Measurements from ENCODE around the gene GATC. TPM values are rescaled to one million over a fixed set of nuclear protein-coding genes. Genes with fewer than 3 reads are reported as not detected.
"Not testable (repeated sequence)": the region's sequence is repeated elsewhere in the genome, so short reads cannot be mapped to it uniquely, and the experiment has no call there.

GATC gene
- total RNA-seq, 2 donors from 2014 or later, result 16.9 to 24.1 TPM

DNA sequence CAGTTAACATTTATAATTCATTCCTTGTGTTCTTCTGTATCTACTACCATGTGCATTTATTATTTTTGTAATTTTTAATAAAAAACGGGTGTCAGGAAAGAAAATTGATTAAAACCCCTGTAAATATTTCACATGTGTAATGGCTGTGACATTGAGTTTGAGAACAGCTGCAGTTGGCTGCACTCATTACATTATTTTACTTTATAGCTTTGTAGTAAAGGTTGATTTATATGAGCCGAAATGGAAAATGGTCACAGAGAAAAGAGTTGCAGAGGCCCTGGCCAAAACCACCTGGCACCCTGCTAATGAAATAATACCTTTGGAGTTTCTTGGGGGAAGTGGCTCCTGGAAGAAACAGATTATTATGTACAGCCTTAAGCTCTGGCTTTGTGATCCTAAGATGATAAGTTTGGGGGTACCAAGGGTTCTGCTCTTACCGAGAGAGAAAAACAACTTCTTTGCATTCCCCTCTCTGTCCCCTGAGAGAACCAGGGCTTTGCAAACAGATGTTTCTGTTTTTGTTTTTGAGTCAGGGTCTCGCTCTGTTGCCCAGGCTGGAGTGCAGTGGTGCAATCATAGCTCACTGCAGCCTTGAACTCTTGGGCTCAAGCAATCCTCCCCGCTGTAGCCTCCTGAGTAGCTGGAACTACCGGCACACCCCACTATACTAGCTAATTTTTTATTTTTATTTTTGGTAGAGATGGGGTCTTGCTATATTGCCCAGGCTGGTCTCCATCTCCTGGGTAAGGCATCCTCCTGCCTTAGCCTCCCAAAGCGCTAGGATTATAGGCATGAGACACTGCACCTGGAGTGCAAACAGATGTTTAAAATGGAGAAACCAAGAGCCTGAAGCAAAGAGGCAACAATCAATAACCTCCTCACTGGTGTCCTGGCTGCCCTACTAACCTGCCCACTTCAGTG lies 40.0 kb downstream of the GATC start:
- ATAC-seq, result no peak
- no peaks in the 10 kb centered on the region for H3K9me3 ChIP-seq
- TF ChIP-seq, protein P1, sequence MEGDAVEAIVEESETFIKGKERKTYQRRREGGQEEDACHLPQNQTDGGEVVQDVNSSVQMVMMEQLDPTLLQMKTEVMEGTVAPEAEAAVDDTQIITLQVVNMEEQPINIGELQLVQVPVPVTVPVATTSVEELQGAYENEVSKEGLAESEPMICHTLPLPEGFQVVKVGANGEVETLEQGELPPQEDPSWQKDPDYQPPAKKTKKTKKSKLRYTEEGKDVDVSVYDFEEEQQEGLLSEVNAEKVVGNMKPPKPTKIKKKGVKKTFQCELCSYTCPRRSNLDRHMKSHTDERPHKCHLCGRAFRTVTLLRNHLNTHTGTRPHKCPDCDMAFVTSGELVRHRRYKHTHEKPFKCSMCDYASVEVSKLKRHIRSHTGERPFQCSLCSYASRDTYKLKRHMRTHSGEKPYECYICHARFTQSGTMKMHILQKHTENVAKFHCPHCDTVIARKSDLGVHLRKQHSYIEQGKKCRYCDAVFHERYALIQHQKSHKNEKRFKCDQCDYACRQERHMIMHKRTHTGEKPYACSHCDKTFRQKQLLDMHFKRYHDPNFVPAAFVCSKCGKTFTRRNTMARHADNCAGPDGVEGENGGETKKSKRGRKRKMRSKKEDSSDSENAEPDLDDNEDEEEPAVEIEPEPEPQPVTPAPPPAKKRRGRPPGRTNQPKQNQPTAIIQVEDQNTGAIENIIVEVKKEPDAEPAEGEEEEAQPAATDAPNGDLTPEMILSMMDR (IDR thresholded peaks at IDR 0.05), result no peak
- TF ChIP-seq POLR2A (IDR thresholded peaks at IDR 0.05), result no peak
- H3K36me3 ChIP-seq (replicated peaks in 1 of 2; ENCODE audit: insufficient read depth in 1 of 2, low read depth in 2 of 2), result no peaks in the 10 kb centered on the region
- no peaks in the 10 kb centered on the region for H3K27me3 ChIP-seq
- DNase-seq, result no peak
- intact Hi-C loops (cut with DNase I), result no loop called here
- H3K4me1 ChIP-seq, result peaks cover 20% of the 10 kb centered on the region
- H3K4me3 ChIP-seq, result no peak overlapping the region
- H3K27ac ChIP-seq, result no peak overlapping the region
- WGBS, 2 donors, result 80 to 92% methylated on average over 7 of the region's 7 CpGs

DNA sequence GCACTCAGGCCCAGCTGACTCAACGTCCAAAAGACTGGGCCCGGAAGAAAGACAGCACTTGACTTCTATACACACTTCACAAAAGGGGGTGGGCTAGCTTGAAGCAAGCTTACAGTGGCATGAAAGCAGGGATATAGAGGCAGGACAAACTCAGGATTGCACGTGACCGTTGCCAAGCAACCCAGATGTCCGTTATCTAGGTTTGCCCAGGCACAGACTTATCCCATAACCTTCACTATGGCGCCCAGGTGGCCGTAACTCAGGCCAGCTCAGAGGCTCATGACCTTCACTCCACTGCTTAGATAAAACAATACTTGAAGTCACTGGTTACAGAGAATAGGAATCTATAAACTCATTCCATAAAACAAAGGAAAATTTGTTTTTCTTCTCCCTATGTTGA lies 41.3 kb downstream of the GATC start:
- H3K4me3 ChIP-seq; H3K9me3 ChIP-seq; H3K36me3 ChIP-seq (replicated peaks in 1 of 2; ENCODE audit: insufficient read depth in 1 of 2, low read depth in 2 of 2); intact Hi-C loops (cut with DNase I); H3K27me3 ChIP-seq: not testable (repeated sequence)
- WGBS, 2 donors, result 38 to 46% methylated on average over 5 to 7 of the region's 7 CpGs
- peak; percentile 56 to 75 (median 70) for DNase-seq
- Histone ChIP-seq H3K4me1 (peaks cover 22% of the 10 kb centered on the region), H3K27ac (peak overlapping the region in 2 of 4 donors; percentile 42 to 67)
- ATAC-seq, result peak; percentile 81

DNA sequence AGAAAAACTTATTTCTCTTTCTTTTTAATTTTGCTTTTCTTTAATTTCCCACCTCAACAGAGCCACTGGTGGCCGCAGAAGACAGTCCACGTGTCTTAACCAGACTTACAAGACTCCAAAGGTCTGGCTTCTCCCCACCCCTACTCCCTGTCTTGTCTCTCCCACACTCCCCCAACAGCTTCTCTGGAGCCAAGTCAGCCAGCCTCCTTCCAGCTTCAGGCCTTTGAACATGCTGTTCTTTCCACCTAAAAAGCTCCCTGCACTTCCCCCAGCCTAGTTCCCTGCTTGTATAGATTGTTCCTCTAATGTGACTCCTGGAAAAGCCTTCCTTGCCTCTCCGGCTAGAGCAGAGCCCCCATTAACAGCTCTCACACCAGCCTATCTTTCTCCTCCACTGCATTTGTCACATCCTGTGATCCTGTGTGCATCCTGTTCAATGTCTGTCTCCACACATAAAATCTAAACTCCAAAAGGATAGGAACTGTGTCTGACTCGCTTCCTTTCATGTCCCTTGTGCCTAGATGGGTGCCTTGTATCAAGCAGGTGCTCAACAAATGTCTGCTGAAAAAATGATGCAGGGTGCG lies 41.9 kb downstream of the GATC start:
- whole genome bisulfite sequencing, 2 donors, result 59 to 62% methylated on average over 4 to 5 of the region's 5 CpGs
- H3K4me1 ChIP-seq, result peaks cover 22% of the 10 kb centered on the region
- no peaks in the 10 kb centered on the region for H3K9me3 ChIP-seq
- intact Hi-C loops (cut with DNase I), result no loop called here
- H3K27me3 ChIP-seq, result no peaks in the 10 kb centered on the region
- H3K27ac ChIP-seq, result peak overlapping the region in 2 of 4 donors; percentile 42 to 67
- H3K4me3 ChIP-seq, result no peak overlapping the region
- ATAC-seq (peak; percentile 13), DNase-seq (no peak)
- TF ChIP-seq, protein P1 (IDR thresholded peaks at IDR 0.05), result no peak
- no peak for TF ChIP-seq POLR2A (IDR thresholded peaks at IDR 0.05)
- H3K36me3 ChIP-seq (replicated peaks in 1 of 2; ENCODE audit: insufficient read depth in 1 of 2, low read depth in 2 of 2), result no peaks in the 10 kb centered on the region

DNA sequence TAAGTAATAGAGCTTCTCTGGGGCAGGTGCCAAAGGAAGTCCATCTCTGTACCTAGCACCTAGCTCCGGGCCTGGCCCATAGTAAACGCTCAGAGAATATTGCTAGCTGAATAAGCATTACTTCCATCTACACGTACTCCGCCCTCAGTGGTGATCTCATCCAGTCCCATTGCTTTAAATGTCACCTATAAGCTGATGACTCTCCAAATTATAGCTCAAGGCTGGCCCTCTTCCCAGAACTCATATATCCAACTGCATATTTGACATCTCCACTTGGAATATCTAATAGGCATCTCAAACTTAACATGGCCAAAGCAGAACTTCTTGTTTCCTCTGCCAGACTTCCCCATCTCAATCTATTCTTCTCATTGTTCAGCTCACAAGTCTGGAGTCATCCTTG lies 42.8 kb downstream of the GATC start:
- no peak for TF ChIP-seq POLR2A (IDR thresholded peaks at IDR 0.05)
- intact Hi-C loops (cut with DNase I), result no loop called here

DNA sequence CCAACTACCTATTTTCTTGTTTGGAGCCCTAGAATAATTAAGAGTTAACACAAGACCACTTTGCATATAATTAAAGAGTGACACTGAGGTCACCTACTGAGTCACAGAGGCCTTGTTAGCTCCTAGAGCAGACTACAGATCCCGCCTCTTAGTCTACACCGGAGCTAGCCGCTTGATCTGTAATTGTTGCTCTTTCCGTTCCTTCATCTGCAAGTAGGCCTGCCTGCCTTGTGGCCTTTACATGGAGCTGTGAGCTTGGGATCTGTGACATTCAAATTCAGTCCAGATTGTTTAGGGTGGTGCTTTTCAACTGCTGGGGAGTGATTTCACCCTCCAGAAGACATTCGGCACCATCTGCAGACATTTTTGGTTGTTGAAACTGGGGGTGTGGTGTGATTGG lies 44.1 kb downstream of the GATC start:
- no peak for TF ChIP-seq POLR2A (IDR thresholded peaks at IDR 0.05)
- TF ChIP-seq, protein P1 (IDR thresholded peaks at IDR 0.05), result no peak

More for the DNA sequence above, 42.8 kb downstream of the GATC start:
- H3K27ac ChIP-seq, result no peak overlapping the region
- no peak overlapping the region for H3K4me3 ChIP-seq
- no peak for ATAC-seq
- DNase-seq, result no peak
- WGBS, 2 donors, result 89 to 100% methylated on average over 4 of the region's 4 CpGs
- no peaks in the 10 kb centered on the region for H3K36me3 ChIP-seq (replicated peaks in 1 of 2; ENCODE audit: insufficient read depth in 1 of 2, low read depth in 2 of 2)
- no peaks in the 10 kb centered on the region for H3K9me3 ChIP-seq
- H3K4me1 ChIP-seq, result peaks cover 22% of the 10 kb centered on the region
- no peaks in the 10 kb centered on the region for H3K27me3 ChIP-seq

More for the DNA sequence above, 44.1 kb downstream of the GATC start:
- WGBS, 2 donors, result 95% methylated on average over 5 of the region's 5 CpGs
- intact Hi-C loops (cut with DNase I), result no loop called here
- Histone ChIP-seq H3K4me3 (no peak overlapping the region), H3K27ac (peak overlapping the region in 1 of 4 donors; percentile 14), H3K27me3 (no peaks in the 10 kb centered on the region), H3K9me3 (no peaks in the 10 kb centered on the region), H3K4me1 (peaks cover 27% of the 10 kb centered on the region), H3K36me3 (replicated peaks in 1 of 2; ENCODE audit: insufficient read depth in 1 of 2, low read depth in 2 of 2) (no peaks in the 10 kb centered on the region)
- DNase-seq (no peak), ATAC-seq (no peak)

All from body of pancreas (tissue), 4 donors.